ENCODE data around the gene CABP7. TPM values are rescaled to one million over a fixed set of nuclear protein-coding genes. Genes with fewer than 3 reads are reported as not detected.

CABP7 gene
- total RNA-seq, 4 donors from 2014 or later, result 0.48 TPM; not detected in 3

DNA sequence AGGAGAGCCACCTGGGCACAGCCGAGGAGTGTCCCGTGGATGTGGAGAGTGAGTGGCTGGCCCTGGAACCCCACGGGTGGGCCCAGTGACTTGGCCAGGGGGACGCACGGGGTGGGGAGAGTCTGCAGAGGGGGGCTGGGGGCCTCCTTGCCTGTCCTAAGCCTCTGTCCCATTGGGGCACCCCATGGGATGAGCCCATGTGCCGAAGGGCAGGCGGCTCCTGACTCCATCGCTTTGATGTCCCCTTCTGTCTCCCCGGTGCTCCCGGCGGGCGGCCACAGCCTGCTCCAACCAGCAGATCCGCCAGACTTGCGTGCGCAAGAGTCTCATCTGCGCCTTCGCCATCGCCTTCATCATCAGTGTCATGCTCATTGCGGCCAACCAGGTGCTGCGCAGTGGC, 9.4 kb downstream of the CABP7 start:
- TF ChIP-seq POLR2A (IDR thresholded peaks at IDR 0.05), result no peak
- TF ChIP-seq, protein P1, sequence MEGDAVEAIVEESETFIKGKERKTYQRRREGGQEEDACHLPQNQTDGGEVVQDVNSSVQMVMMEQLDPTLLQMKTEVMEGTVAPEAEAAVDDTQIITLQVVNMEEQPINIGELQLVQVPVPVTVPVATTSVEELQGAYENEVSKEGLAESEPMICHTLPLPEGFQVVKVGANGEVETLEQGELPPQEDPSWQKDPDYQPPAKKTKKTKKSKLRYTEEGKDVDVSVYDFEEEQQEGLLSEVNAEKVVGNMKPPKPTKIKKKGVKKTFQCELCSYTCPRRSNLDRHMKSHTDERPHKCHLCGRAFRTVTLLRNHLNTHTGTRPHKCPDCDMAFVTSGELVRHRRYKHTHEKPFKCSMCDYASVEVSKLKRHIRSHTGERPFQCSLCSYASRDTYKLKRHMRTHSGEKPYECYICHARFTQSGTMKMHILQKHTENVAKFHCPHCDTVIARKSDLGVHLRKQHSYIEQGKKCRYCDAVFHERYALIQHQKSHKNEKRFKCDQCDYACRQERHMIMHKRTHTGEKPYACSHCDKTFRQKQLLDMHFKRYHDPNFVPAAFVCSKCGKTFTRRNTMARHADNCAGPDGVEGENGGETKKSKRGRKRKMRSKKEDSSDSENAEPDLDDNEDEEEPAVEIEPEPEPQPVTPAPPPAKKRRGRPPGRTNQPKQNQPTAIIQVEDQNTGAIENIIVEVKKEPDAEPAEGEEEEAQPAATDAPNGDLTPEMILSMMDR (IDR thresholded peaks at IDR 0.05), result no peak
- TF ChIP-seq POLR2AphosphoS5 (IDR thresholded peaks at IDR 0.05), result no peak
- no peak for TF ChIP-seq EP300 (IDR thresholded peaks at IDR 0.05)
- 93% methylated on average over 14 of the region's 20 CpGs for WGBS
- Histone ChIP-seq H3K27me3 (peaks cover 6% of the 10 kb centered on the region), H3K4me3 (no peak overlapping the region), H3K4me1 (peaks cover 4% of the 10 kb centered on the region), H3K27ac (no peak overlapping the region), H3K9me3 (no peaks in the 10 kb centered on the region), H3K36me3 (peaks cover 13% of the 10 kb centered on the region)
- DNase-seq (ENCODE audit: low spot score in 2 of 2), result no peak

DNA sequence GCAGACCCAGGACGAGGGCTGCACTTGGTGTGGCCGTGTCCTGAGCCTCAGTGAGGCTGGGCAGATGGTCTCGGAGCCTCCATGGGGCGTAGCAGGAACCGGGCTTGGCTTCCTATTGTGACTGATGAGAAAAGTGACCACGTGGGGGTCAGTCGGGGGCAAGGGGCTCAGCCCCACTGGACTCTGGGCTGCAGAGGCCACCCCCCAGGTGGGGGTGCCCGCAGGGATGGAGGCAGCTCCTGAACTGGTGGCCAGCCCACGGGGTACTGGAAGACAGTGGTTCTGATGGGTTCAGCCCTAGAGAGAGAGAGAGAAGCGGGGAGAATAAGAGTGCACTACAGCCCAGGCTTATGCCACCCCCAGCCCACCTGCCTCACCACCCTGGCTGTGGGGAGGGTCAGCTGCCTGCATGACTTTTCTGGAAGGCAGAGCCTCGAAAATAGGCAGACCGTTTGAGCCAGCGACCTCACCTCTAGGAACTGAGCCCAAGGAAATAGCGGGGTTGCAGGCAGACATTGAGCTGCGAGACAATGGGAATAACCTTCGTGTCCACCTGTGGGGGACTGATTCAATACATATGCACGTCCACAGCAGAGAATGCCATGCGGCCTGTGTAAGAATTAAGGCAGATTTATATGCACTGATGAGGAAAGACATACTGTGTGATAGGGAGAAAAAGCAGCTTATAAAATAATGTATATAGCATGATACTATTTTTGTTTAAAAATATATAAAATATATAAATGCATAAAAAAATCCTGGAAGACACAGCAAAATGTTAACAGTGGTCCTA, 11.5 kb downstream of the CABP7 start:
- H3K36me3 ChIP-seq, result peaks cover 21% of the 10 kb centered on the region
- no peak for DNase-seq (ENCODE audit: low spot score in 2 of 2)
- TF ChIP-seq EP300 (IDR thresholded peaks at IDR 0.05), result no peak
- TF ChIP-seq POLR2AphosphoS5 (IDR thresholded peaks at IDR 0.05), result no peak
- TF ChIP-seq POLR2A (IDR thresholded peaks at IDR 0.05), result no peak
- TF ChIP-seq, protein P1 (IDR thresholded peaks at IDR 0.05), result no peak

DNA sequence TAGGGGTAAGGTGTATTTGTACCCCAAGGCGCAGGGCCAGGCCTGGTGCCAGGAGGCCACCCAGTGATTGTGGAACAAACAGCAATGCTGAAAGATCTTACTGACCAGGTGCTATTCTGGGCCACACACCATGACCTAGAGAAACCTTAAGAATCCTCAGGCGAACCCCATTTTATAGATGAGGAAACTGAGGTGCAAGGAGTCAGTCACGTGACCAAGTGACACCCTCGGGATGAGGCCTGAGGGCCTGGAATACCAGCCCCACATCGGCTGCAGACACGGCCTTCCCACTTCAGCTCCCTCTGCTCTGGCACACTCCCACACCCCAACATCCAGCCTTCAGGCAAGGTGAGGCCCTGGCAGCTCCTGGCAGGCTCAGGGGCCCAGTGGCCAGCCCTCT, 13.1 kb downstream of the CABP7 start:
- no peak for DNase-seq (ENCODE audit: low spot score in 2 of 2)
- H3K27me3 ChIP-seq, result no peaks in the 10 kb centered on the region
- no peaks in the 10 kb centered on the region for H3K9me3 ChIP-seq
- TF ChIP-seq, protein P1 (IDR thresholded peaks at IDR 0.05), result no peak
- TF ChIP-seq POLR2AphosphoS5 (IDR thresholded peaks at IDR 0.05) (no peak), POLR2A (IDR thresholded peaks at IDR 0.05) (no peak), EP300 (IDR thresholded peaks at IDR 0.05) (no peak)
- 85% methylated on average over 4 of the region's 6 CpGs for WGBS
- H3K4me3 ChIP-seq, result no peak overlapping the region
- peaks cover 4% of the 10 kb centered on the region for H3K4me1 ChIP-seq
- no peak overlapping the region for H3K27ac ChIP-seq
- H3K36me3 ChIP-seq, result peaks cover 29% of the 10 kb centered on the region

More for the DNA sequence above, 11.5 kb downstream of the CABP7 start:
- Histone ChIP-seq H3K27me3 (no peaks in the 10 kb centered on the region), H3K27ac (no peak overlapping the region), H3K9me3 (no peaks in the 10 kb centered on the region), H3K4me3 (no peak overlapping the region), H3K4me1 (peaks cover 4% of the 10 kb centered on the region)
- WGBS, result 88% methylated on average over 17 of the region's 18 CpGs

DNA sequence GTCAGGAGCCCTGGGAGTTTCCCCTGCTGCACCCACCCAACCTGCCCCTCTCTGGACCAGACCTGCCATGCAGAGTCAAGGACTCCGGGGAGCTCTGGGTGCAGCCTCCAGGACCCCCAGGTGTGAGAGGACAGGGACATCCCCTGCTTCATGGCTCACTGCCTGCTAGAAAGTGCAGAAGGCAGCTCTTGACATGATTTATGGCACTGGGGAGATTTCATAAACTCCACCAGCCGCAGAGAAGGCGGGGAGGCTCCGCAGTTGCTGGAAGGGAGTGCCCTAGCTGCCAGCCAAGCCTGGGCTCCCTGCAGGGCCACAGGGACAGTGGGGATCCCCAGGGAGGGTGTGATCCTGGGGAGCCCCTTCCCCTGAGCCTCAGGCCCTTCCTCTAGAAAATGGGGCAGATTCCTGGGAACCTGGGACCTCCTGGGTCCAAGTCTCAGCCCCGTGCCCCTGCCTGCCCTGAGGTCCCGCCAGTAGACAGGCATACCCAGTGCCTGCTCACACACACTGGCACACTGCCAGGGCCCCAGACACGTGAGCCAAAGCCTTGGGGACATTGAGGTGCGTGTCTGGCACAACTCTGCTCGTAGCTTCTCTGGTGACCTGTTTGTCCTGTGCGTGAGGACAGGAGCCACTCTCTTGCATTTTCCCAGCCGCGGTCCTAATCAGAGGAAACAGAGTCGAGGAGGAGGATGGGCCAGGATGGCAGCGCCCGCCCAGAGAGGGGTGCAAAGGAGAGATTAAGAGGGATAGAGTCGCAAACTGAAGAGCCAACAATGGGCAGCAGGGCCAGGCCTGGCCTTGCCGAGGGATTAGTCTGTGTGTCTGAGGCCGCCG, 13.8 kb downstream of the CABP7 start:
- peaks cover 4% of the 10 kb centered on the region for H3K4me1 ChIP-seq
- H3K27ac ChIP-seq, result no peak overlapping the region
- peaks cover 33% of the 10 kb centered on the region for H3K36me3 ChIP-seq
- no peaks in the 10 kb centered on the region for H3K9me3 ChIP-seq
- TF ChIP-seq POLR2AphosphoS5 (IDR thresholded peaks at IDR 0.05) (no peak), EP300 (IDR thresholded peaks at IDR 0.05) (no peak), POLR2A (IDR thresholded peaks at IDR 0.05) (no peak)
- TF ChIP-seq, protein P1 (IDR thresholded peaks at IDR 0.05), result no peak
- H3K27me3 ChIP-seq, result no peaks in the 10 kb centered on the region
- 61% methylated on average over 10 of the region's 19 CpGs for WGBS
- H3K4me3 ChIP-seq, result no peak overlapping the region
- DNase-seq (ENCODE audit: low spot score in 2 of 2), result no peak

DNA sequence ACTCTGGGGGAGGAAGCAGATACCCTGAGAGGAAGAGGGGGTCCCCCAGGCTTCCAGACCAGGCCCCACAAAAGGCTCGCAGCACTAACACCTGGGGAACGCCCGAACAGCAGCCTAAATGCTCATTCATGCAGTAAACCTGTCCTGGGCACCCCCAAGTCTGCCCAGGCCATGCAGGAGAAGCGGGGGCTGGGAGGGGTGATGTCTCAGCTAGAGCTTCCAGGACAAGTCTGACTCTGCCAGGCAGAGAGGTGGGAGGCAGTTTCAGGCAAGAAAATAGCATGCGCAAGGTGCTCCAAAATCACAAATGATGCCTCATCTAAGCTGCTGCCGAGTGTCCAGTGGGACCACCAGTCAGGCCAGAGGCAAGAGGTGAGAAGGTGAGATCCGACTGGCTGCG, 14.6 kb downstream of the CABP7 start:
- no peaks in the 10 kb centered on the region for H3K9me3 ChIP-seq
- no peak overlapping the region for H3K4me3 ChIP-seq
- no peak for TF ChIP-seq POLR2AphosphoS5 (IDR thresholded peaks at IDR 0.05)
- TF ChIP-seq POLR2A (IDR thresholded peaks at IDR 0.05), result no peak
- TF ChIP-seq, protein P1 (IDR thresholded peaks at IDR 0.05), result no peak
- TF ChIP-seq EP300 (IDR thresholded peaks at IDR 0.05), result no peak
- peaks cover 35% of the 10 kb centered on the region for H3K36me3 ChIP-seq
- DNase-seq (ENCODE audit: low spot score in 2 of 2), result no peak
- 84% methylated on average over 5 of the region's 8 CpGs for WGBS
- no peak overlapping the region for H3K27ac ChIP-seq
- H3K27me3 ChIP-seq, result no peaks in the 10 kb centered on the region
- H3K4me1 ChIP-seq, result peaks cover 4% of the 10 kb centered on the region

All from suprapubic skin (tissue), 4 donors.